OCI-LY3 (cell line): ENCODE results near the gene PIBF1.

Source experiments
- H2AFZ ChIP-seq: fragments of 200-600, 300-600 bp; shearing (Covaris generic); 2 replicates; pipeline ENCODE4 v1.6.0; 2014; ENCODE audit warnings: antibody characterized with exemption, low read depth, low read length
- H3K27ac ChIP-seq: fragments of 200-600, 300-600 bp; sonication (generic); 2 replicates; pipeline ENCODE4 v1.5.1; 2014; ENCODE audit warnings: mild to moderate bottlenecking, low read length, moderate library complexity, mixed read lengths
- H3K27me3 ChIP-seq: fragments of 200-600, 300-600 bp; sonication (generic); 2 replicates; pipeline ENCODE4 v1.6.1; 2014; ENCODE audit warnings: low read depth, low read length, mixed read lengths
- H3K36me3 ChIP-seq: fragments of 200-600, 300-600 bp; sonication (generic); replicated peaks from 2 replicates; pipeline ENCODE3; 2014; ENCODE audit warnings: low read depth, low read length, mixed read lengths
- H3K4me1 ChIP-seq: fragments of 300-600, 200-600 bp; sonication (generic); 2 replicates; pipeline ENCODE4 v1.6.1; 2014; ENCODE audit warnings: low read length, mixed read lengths
- H3K4me2 ChIP-seq: fragments of 200-600, 300-600 bp; sonication (generic); 2 replicates; pipeline ENCODE4 v1.6.1; 2014; ENCODE audit warnings: low read length, mixed read lengths
- H3K4me3 ChIP-seq: fragments of 300-600, 200-600 bp; sonication (generic); 2 replicates; pipeline ENCODE4 v1.5.1; 2014; ENCODE audit warnings: antibody characterized with exemption, mild to moderate bottlenecking, low read length, moderate library complexity
- H3K79me2 ChIP-seq: fragments of 300-600, 200-600 bp; shearing (Covaris generic); 2 replicates; pipeline ENCODE4 v1.6.1; 2014; ENCODE audit warnings: mild to moderate bottlenecking, low read length, mixed read lengths
- H3K9ac ChIP-seq: fragments of 300-600, 200-600 bp; shearing (Covaris generic); 2 replicates; pipeline ENCODE4 v1.6.0; 2014; ENCODE audit warnings: mild to moderate bottlenecking, low read length, moderate library complexity
- H3K9me3 ChIP-seq: fragments of 200-600, 300-600 bp; shearing (Covaris generic); 2 replicates; pipeline ENCODE4 v1.6.1; 2014; ENCODE audit warnings: low read length, mixed read lengths; ENCODE audit not compliant: insufficient read depth
- H4K20me1 ChIP-seq: fragments of 200-600, 300-600 bp; sonication (generic); 2 replicates; pipeline ENCODE4 v1.6.1; 2016; ENCODE audit warnings: low read length, mixed read lengths; ENCODE audit not compliant: insufficient read depth
- CTCF ChIP-seq: fragments of 200-600, 300-600 bp; sonication (generic); IDR thresholded peaks from 2 replicates; pipeline ENCODE4 v1.5.1; 2014; ENCODE audit warnings: antibody characterized with exemption, low read length, low read depth
- EZH2phosphoT487 ChIP-seq: fragments of 200-600 bp; shearing (Covaris generic); IDR thresholded peaks from 2 replicates; pipeline ENCODE4 v1.6.1; 2018; ENCODE audit warnings: antibody characterized with exemption, mixed run types, low read depth

PIBF1 gene

DNA sequence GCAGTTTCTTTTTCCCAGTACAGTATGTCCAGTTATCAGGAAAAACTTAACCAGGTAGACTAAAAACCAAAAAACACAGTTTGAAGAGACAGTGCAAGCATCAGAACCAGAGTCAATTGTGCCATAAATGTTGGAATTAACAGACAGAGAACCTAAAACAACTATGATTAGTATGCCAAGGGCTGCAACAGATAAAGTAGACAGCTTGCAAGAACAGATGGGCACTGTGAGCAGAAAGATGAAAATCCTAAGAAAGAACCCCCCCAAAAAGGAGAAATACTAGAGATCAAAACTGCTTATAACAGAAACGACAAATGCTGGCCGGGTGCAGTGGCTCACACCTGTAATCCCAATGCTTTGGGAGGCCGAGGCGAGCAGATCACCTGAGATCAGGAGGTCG is 229.8 kb downstream of the PIBF1 start:
- Histone ChIP-seq H3K4me3 (no peak overlapping the region), H3K27ac (no peak overlapping the region), H3K4me2 (no peak overlapping the region), H3K79me2 (no peaks in the 10 kb centered on the region), H3K9me3 (no peaks in the 10 kb centered on the region), H3K36me3 (peaks cover 3% of the 10 kb centered on the region), H2AFZ (no peak overlapping the region), H4K20me1 (no peaks in the 10 kb centered on the region), H3K9ac (no peak overlapping the region), H3K4me1 (no peaks in the 10 kb centered on the region), H3K27me3 (no peaks in the 10 kb centered on the region)
- TF ChIP-seq CTCF: no peak
- no peak for TF ChIP-seq EZH2phosphoT487

DNA sequence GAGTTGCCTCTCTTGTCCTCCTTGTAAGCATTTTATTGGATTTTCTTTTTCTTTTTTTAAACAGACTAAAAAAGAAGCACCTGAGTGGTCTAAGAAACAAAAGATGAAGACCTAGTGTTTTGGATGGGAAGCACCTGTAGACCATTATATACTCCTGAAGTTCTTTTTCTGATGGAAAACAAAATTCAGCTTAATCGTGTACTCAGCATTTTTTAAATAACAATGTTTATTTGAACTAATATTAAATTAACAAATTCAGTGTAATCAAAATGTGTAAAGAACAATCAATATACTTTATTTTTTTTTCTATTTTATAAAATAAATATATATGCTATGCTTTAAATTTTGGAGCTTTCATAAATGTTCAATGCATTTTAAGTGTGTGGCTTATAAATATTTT is 233.9 kb downstream of the PIBF1 start:
- Histone ChIP-seq H3K4me1 (no peaks in the 10 kb centered on the region), H3K9me3 (no peaks in the 10 kb centered on the region), H3K4me3 (no peak overlapping the region), H3K36me3 (peaks cover 3% of the 10 kb centered on the region), H3K27me3 (no peaks in the 10 kb centered on the region), H3K27ac (no peak overlapping the region), H3K9ac (no peak overlapping the region), H4K20me1 (no peaks in the 10 kb centered on the region), H2AFZ (no peak overlapping the region), H3K79me2 (no peaks in the 10 kb centered on the region), H3K4me2 (no peak overlapping the region)
- no peak for TF ChIP-seq CTCF

GRCh38 chr13:73018336-73018735 is 236.4 kb downstream of the PIBF1 start:
- H3K27ac ChIP-seq: no peak overlapping the region
- H3K9me3 ChIP-seq: no peaks in the 10 kb centered on the region
- H3K4me1 ChIP-seq: no peaks in the 10 kb centered on the region
- H3K4me2 ChIP-seq: no peak overlapping the region
- no peaks in the 10 kb centered on the region for H3K36me3 ChIP-seq
- no peak overlapping the region for H3K9ac ChIP-seq
- H3K4me3 ChIP-seq: no peak overlapping the region
- H3K27me3 ChIP-seq: no peaks in the 10 kb centered on the region
- H4K20me1 ChIP-seq: no peaks in the 10 kb centered on the region
- TF ChIP-seq EZH2phosphoT487 (no peak), CTCF (no peak)
- H3K79me2 ChIP-seq: no peaks in the 10 kb centered on the region
- no peak overlapping the region for H2AFZ ChIP-seq

DNA sequence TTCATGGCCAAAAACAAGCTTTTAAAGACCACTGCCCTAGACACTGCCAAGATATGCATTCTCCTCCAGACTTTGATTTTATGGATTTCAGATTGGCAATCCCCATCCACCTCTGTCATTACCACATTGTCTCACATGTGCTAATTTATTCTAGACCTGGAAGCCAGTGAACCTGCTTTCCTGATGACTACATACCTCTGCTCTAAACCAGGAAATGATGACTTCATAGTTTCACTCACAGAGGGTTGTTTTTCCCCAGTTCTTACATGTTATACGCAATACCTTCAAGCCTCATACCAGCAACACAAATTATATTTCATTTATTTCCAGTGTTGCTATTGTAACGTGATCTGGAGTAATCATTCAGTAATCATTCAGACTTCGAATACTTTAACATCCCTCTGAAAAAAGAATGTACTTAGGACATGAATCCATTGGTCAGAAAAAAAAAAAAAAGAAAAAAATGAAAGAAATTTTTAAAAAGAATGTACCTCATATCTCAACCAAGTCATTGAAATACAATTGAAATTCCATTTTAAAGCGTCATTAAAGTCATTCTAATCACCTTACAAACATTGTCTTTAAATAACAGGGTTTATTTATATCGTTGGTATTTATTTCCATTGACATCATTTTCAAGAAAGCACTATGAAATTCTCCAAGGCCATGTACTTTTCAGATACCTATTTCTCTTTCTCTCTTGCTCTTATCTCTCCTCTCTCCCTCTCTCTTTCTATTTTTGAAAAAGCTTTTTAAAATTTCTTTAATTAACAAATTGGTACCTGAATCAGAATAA is 243.5 kb downstream of the PIBF1 start:
- H3K27me3 ChIP-seq: no peaks in the 10 kb centered on the region
- no peak overlapping the region for H3K4me2 ChIP-seq
- no peak overlapping the region for H3K4me3 ChIP-seq
- no peaks in the 10 kb centered on the region for H4K20me1 ChIP-seq
- no peak overlapping the region for H3K27ac ChIP-seq
- H3K4me1 ChIP-seq: peaks cover 13% of the 10 kb centered on the region
- H3K9ac ChIP-seq: no peak overlapping the region
- no peaks in the 10 kb centered on the region for H3K9me3 ChIP-seq
- TF ChIP-seq EZH2phosphoT487: no peak
- no peak for TF ChIP-seq CTCF
- no peaks in the 10 kb centered on the region for H3K36me3 ChIP-seq
- no peaks in the 10 kb centered on the region for H3K79me2 ChIP-seq
- H2AFZ ChIP-seq: no peak overlapping the region
